Stimulated activated CD8-positive, alpha-beta memory T cell treated with anti-CD3 and anti-CD28 coated beads, Interleukin-15, amount 100 ng/mL, for 1 hour (primary cell): Measurements from ENCODE around the gene KRIT1.
A peak's percentile ranks its signal among the peaks of the same experiment; 100 is the strongest.
"Not testable (repeated sequence)": the region's sequence is repeated elsewhere in the genome, so short reads cannot be mapped to it uniquely, and the experiment has no call there.

Source experiments
- DNase-seq: peaks from one replicate; pipeline ENCODE4 v3.0.0-alpha.2; 2020; ENCODE audit warnings: low read depth

Gene KRIT1

DNA sequence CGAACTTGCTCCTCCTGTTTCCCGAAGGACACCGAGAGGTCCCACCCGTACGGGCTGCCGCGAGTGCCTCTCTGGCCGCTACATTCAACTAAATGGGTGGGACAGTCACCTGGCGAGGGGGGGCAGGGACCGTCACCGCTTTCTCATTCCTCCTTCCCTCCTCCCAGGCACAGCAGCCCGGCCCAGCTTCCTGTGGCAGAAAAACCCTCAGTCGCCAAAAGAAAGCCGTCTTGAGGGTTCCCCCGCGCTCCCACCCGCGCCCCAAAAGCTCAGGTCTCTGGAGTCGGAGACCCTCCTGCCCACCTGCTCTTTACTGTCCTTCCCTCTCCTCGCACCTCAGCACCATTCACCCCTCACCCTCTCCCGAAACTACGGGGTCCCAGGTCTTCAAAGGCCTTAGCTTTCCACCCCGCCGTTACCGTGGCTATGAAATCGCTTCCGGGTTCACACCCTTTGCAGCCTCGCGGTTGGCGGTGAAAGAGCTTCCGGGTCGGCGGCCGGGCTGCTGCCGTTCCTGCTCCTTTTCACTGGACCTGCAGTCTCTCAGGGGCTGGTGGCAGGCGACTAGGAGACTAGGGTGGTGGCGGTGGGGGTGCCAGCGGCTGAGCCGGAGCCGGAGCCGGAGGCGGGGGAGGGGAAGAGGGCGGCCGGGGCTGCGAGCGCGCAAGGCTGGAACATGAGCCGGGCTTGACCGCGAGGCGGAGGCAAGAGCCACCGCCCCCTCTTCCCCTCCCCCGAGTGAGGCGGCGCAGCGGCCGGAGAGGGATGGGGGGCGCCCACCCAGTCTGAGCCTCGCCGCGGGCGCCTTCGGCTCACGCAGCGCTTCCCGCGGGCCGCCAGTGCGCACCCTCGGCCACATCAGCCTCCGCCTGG is at the start of gene KRIT1, which contains the start of gene ANKIB1:
Gene KRIT1, minus strand, starts transcription at position 428 of the 873 bp plus-strand sequence. CDS start 3,779 bp downstream, outside the sequence.
Gene ANKIB1, plus strand, starts transcription at position 488 of the 873 bp plus-strand sequence. CDS start 49,005 bp downstream, outside the sequence.
- DNase-seq: peak; percentile 73

DNA sequence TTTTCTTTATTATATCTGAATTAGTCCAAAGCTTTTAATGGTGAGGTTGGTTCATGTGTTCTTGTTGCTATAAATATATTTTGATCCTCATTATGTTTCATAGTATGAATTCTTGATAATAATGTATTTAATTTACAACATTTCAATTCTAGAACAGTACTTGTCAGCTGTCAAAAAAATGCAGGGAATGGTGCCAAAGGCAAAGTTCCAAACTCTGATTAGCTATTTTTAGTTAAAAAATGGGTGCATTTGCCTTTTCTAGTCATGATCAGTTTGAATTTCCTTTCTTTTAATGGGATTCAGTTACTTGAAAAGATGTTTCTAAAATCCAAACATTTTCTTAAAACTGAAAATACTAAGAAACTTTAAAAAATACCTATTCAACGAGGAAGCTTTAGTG is 49.7 kb upstream of the KRIT1 start:
- no peak for DNase-seq

DNA sequence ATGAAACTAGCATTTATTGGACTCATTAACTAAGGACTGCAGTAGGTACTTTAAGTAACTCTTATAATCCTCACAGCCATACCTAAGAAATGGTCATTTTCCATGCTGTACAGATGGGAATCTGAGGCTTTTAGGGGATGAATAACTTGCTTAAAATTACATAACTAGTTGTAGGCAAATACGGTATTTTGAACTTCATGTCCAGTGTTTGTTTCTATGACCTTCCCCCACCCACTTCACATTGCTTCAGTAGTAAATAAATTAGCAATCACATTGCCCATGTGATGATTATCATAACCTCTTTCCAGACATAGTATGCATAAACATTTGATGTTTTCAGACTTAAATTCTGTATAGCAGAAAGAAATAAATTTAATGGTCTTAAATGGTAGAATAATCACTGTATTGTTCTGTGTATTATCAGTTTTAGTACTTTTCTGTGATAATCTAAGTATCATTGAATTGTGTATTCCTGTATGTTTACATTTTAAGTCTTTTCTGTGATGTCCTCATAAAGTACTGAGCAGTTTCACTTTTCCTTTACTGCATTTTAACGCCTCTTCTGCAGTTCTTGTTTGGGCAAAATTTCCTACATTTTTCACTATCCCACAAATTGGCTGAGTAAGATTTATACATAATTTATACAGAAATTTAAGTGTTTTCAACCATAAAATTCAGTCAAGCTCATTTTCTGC is 48.3 kb upstream of the KRIT1 start:
- DNase-seq: no peak

DNA sequence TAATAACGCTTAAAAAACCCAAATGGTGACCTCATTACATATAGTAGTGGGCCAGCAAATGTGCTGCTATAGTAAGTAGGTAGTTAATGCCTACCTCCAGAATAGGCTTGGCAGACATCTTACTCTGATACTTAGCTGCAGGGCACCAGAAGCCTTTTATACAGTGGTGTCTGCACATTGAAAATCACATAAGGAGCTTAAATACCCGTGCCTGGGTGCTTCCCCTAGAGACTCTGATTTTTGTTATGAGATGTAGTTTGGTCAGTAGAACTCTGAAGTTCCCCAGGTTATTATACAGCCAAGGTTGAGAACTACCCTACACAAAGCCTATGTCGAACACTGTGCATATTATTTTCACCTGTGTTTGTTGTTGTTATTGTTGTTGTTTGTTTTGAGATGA is 47.3 kb upstream of the KRIT1 start:
- DNase-seq: no peak

DNA sequence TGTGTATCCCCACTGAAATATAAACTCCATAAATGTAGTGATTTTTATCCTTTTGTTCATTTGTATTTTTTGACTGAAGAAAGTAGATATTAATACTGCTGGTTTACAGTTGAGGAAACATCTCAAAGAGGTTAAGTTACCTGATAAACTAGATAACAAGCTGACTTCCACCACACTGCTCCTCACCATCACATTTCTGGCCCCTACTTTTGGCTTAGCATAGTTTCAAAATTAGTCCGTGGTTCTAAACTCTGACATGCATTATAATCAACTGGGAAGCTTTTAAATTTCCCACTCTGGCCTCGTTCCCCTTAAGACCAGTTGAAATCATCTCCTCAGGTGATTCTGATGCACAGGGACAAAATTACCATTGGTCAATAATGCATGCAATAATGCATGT is 43.6 kb upstream of the KRIT1 start:
- DNase-seq: no peak

DNA sequence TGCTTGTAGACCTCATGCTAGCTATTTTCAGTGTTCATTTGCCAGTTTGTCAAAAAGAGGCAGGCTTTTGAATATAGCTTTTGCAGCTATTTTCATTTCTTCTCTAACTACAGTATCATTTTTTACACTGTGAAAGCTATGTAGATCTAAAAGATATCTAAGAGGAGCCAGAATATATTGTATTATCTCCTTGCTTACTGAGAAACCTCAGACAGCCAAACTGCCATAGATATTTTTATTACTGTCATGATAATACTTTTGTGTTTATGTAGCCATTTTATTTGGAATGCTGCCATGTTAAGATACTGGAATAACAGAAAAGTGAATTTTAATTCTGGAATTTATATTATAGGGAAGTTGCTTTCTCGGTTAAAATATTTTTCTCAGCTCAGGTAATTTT is 37.2 kb upstream of the KRIT1 start:
- no peak for DNase-seq

DNA sequence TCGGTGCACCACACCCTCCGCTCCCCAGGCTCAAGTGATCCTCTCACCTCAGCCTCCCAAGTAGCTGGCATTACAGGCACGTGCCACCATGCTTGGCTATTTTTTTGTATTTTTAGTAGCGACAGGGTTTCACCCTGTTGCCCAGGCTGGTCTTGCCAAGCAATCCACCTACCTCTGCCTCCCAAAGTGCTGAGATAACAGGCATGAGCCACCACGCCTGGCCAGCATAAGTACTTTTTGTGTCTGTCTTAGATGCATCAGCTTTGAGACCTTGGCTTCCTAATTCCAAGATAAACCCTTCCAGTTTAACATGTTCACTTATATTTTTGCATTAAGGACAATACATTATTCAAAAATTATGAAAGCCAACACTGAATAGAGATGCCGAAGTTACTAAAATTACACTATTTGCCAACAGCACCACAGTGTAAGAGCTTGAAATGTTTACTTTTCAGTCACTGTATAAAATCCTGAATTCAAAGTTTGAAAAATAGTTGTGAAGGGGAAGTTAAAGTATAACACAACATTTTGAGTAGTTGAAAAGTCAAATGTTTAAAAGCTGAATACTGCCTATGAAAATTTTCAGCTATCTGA is 36.6 kb upstream of the KRIT1 start:
- no peak for DNase-seq

DNA sequence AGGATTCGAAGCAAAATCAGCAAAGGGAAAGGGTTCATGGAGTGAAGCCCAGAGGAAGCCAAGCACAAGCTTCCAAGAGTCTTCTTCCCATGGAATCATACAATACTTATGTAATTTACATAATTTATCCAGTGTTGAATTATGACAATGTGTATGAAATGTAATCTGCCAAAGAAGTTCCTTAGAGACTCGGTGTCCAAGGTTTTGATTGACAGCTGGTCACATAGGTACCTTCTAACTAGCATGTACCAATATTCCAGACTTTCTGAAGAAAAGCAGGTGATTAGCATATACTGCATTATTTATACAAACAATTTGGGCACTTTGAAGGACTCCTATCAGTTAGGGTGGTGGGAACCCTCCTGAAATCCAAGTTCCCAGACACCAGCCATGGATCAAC is 35.3 kb upstream of the KRIT1 start:
- DNase-seq: no peak

DNA sequence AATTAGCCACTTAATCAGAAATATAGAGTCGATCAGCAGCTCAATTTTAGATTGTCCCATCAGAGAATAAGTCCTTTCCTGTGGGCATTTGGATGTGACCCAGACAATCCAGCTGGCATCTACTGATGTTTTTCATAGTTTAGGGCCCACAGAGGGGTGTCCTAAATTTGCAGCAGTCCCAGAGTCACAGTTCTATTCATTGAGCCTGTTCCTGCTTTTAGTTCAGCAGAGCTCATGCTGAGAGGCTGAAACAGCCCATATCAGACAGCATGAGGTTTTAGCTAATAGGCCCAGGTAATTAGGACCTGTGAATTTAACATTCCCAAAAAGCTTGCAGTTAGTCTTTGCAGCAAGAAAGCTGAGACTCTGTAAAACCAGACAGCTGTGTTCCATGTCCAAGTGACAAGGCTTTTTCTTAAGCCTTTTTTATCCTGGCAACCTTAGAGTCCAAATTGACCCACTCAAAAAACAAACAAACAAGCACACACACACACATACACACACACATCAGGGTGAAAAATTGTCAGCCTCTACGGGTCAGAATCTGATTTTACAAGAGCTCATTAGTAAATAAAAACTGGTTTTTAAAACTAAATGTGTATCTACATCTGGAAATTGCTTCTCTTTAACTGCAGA is 33.8 kb upstream of the KRIT1 start:
- DNase-seq: no peak

DNA sequence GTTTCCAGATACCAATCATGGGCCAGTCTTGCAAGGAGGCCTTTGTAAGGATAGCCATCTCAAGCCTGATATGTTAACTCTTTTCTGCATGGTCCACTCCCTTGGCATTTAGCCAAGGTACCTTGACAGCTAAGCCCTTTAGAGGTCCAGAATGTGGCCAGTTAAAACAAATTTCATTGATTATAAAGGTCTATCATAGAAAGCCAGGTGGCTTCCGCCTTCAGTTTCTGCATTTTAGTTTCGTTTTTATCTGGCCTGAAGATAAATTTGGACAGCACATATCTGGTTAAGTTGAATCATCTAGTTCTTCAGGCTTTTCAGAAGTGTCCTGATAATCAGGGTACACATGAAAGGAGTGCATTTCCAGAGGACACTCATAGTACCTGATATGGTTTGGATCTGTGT is 30.7 kb upstream of the KRIT1 start:
- no peak for DNase-seq

DNA sequence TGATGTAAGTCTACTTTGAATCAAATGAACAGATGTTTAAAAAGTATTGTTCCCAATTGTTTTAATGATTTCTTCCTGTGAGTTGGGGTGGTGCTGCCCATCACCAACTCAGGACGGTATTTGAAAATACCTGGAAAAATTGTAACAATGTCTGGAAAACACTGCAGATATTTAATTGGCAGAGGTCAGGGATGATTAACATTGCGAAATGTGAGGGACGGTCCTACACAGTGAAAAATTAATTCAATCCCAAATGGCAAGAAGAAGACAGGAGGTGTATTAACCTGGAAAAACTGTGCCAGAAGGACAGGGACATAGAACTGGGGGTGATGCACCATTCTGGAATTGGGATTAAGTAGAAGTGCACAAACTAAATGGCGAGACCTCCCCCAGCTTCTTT is 29.6 kb upstream of the KRIT1 start:
- DNase-seq: no peak

DNA sequence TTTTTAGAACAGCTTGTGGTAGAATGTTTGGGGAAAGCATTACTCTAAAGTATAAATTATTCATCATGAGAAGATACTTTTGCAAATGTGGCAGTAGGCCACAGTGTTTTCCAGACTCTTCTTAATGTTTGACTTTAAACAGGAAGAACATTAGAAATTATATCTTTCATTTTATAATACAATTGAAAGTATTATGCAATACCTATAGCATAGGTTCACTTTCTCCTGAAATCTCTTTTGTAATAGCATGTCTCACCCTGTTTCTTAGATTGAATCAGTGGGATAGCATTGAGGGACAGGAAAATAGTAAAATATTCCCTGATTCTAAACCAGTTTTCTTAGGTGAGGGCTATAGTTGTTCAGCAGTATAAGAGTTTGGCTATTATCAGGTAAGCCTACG is 23.2 kb upstream of the KRIT1 start:
- no peak for DNase-seq

DNA sequence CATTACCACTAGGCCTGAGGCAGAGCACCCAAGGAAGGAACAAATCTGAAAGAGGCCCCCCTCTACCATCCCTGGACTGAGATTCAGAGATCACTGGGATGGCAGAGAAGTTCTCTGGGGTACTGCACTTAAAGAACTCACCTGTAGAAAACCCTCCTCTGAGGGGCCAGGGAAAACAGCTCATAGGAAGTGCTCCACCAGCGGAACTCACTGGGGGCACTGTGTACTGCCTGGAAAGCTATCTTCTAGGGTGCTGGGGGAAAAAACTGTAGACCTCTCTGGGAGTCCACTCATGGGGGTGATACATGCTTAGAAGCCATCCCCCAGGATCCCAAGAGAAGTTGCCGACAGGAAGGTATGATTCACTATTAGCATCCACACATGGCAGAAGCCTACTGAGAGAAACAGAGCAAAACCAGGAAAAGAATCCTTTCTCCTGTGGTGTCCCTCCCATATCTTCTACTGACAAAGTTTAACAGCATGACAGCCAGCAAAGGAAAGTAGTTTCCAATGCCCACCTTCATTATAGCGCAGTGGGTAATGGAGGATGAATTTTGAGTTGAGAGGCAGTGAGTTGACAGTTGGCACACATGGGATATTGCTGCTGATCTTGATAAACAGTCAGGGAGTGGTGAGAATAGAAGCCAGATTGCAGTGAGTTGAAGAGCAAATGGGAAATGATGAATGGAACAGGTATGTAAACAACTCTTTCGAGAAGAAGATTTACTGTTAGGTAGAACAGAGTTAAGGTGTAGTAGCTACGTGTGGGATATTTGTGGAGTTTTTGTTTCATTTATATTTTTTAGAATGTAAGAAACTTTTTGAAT is 20.9 kb upstream of the KRIT1 start:
- no peak for DNase-seq

DNA sequence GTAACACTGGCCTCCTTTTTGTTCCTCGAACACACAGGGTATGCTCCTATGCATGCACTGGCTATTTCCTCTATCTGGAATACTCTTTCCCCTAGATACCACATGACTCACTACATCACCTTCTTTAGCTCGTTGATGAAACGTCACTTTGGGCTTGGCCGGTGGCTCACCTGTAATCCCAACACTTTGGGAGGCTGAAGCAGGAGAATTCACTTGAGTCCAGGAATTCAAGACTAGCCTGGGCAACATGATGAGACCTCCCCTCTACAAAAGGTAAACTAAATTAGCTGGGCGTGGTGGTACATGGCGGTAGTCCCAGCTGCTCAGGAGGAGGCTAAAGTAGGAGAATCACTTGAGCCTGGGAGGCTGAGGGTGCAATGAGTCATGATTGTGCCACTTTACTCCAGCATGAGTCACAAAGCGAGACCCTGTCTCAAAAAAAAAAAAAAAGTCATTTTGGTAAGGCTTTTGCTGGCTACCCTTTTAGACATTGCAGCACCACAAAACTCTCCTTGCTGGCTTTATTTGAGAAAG is 14.6 kb upstream of the KRIT1 start:
- no peak for DNase-seq

DNA sequence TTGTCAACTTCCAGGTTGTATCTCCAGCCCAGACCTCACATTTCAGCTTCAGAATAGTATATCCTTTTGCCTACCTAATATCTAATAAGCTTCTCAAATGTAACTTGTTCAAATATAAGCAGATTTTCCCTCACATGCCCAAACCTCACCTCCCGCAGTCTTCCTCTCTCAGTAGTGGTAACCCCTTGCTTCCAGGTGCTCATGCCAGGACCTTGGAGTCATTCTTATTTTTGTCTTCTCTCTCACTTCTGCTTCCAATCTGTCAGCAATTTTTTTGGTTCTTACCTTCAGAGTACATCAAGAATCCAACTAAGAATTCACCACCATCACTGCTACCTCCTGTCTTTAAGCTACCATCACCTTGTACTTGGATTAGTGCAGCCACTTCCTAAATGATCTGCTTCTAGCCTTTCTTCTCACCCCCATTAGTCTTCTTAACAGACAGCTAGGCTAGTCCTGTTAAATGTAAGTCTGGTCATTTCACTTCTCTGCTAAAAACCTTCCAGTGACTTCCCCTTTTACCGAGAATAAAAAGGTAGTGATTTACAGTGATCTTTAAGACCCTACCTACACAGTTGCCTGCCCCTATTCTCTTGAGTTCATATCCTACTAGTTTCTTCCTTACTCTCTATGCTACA is 14.0 kb upstream of the KRIT1 start:
- DNase-seq: no peak

DNA sequence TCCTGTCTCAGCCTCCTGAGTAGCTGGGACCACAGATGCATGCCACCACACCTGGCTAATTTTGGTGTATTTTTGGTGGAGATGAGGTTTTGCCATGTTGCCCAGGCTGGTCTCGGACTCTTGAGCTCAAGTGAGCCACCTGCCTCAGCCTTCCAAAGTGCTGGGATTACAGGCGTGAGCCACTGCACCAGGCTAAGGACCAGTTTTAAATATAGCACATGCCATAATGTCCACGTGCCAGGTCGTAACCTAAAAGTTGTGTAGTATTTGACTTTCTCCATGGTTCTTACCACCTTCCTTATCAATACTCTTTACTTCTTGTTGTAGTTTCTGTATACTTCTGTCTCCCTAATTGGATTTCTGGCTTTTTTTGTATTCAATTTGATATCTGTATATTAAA is 13.3 kb upstream of the KRIT1 start:
- DNase-seq: no peak

DNA sequence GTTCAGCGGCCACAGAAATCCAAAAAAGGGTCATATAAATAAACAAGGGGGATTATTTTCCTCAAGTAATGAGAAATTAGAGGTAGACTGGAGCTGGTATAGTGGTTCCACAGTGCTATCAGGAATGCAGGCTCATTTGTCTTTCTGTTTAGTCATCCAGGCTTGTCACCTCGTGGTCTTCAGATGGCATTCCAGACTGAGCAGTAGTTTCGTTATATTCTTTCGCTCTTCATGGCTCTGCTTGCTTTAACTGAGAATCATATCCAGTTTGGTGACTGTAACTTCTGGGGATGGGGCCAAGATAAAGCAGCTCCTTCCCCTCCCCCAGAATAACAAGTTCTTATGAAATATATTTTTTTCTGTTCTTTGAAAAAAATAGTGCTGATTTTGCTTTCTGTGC is 9.6 kb upstream of the KRIT1 start:
- DNase-seq: no peak

DNA sequence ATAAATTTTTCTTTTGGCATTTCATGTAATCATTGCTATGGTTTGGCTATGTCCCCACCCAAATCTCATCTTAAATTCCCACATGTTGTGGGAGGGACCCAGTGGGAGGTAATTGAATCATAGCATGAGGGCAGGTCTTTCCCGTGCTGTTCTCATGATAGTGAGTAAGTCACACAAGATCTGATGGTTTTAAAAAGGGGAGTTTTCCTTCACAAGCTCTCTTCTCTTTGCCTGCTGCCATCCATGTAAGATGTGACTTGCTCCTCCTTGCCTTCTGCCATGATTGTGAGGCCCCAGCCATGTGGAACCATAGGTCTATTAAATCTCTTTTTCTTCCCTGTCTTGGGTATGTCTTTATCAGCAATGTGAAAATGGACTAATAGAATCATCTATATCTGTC is 9.1 kb upstream of the KRIT1 start:
- not testable (repeated sequence) for DNase-seq

DNA sequence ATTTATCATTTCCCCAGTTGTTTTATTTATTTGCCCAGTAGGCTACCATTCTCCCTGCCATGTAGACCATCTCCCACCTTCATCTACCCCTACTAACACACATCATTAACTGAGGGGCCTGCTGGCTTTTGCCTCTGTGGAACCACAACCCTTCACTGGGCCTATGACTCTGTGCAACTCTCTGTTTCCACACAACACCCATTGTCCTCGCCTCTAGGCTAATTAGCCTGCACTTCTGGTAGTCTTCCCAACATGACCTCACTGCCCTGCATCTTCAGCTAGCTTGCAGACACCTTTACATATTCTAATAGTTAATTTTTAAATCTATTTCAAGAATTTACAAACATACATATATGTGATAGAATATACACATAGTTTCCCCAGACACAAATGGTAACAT is 7.5 kb upstream of the KRIT1 start:
- DNase-seq: no peak

DNA sequence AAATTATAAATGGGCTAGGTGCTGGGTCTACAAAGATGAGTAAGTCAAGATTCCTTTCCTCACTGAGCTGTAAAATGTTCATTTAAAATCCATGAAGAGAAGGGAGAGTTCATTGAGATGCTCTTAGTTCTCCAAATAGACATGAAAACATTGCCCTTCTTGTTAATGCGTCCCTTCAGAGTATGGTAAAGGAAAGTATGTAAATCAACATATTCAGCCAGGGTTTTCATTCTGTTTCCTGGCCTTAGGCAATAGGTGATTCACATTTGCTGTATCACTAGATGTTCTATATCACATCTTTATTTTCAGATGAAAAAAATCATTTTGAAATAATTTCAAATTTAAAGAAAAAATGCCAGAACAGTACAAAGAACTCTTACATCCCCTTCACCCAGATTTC is 5.5 kb upstream of the KRIT1 start:
- DNase-seq: no peak

DNA sequence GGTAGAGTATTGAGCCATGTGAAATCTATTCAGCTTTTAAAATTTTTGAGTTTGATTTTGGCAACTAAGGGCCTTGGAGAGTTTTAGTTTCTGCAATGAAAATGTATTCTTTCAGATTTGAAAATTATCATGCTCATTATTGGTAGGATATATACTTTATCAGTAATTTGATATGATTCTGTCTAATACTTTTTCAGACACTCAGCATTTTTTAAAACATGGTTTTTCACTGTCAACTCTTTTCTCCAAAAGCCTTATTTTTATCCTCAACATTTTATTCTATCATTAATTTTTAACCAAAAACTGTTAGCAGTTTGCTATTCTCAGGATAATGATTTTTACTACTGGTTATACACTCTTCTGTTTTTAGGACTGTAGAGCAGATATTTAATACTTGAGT is 4.9 kb upstream of the KRIT1 start:
- no peak for DNase-seq
